Thyroid gland (tissue), 4 donors: Measurements from ENCODE around the gene FAM229A. TPM values are rescaled to one million over a fixed set of nuclear protein-coding genes. Genes with fewer than 3 reads are reported as not detected.

ENCODE experiments used
- DNase-seq, 2 donors: peaks; one replicate each; pipeline ENCODE4 v3.0.0-alpha.2; 2019
- H3K27ac ChIP-seq, 3 donors: fragments of 200-600 bp; sonication (generic); 1 replicate in 2 of 3; 2 replicates in 1 of 3; pipeline ENCODE4 v1.5.1; 2016 to 2019; ENCODE audit warnings: mild to moderate bottlenecking in 1 of 3, moderate library complexity in 1 of 3
- H3K27me3 ChIP-seq: fragments of 200-600 bp; sonication (generic); one replicate; pipeline ENCODE4 v1.5.1; 2019
- H3K36me3 ChIP-seq, 2 donors: fragments of 200-600 bp; sonication (generic); one replicate each; pipeline ENCODE4 v1.5.1; 2016 to 2019
- H3K4me1 ChIP-seq, 2 donors: fragments of 200-600 bp; sonication (generic); one replicate each; pipeline ENCODE4 v1.5.1; 2017 to 2019
- H3K4me3 ChIP-seq, 3 donors: fragments of 200-600 bp; sonication (generic); replicated peaks in 1 of 3; 1 replicate in 2 of 3; 2 replicates in 1 of 3; pipeline ENCODE4 v1.5.1; 2016; ENCODE audit warnings: mild to moderate bottlenecking in 1 of 3
- H3K9me3 ChIP-seq: fragments of 200-600 bp; sonication (generic); one replicate; pipeline ENCODE4 v1.5.1; 2017
- CTCF ChIP-seq, 6 experiments: fragments of 200-600 bp in 3 of 6; fragments of 450-650 bp in 3 of 6; sonication (generic) in 3 of 6; IDR thresholded peaks; one replicate each; pipeline ENCODE4 v1.5.1; 2016 to 2019; ENCODE audit warnings: antibody characterized with exemption in 6 of 6, mild to moderate bottlenecking in 2 of 6, inconsistent platforms in 1 of 6, moderate library complexity in 1 of 6
- POLR2A ChIP-seq, 2 donors: fragments of 450-650 bp; IDR thresholded peaks; one replicate each; pipeline ENCODE4 v1.6.1; 2017; ENCODE audit warnings: antibody characterized with exemption in 2 of 2, mild to moderate bottlenecking in 2 of 2, moderate library complexity in 1 of 2
- WGBS, 2 donors: methylation state at CpG; one replicate each; pipeline ENCODE4 v1.1.5; 2017; 5-methylcytosine and 5-hydroxymethylcytosine counted together
- intact Hi-C: fragments of 100-400 bp; cut with DNase I; formaldehyde crosslinking; loops from one replicate; pipeline ENCODE4 v1.15.1; 2023
- total RNA-seq, 4 donors: library from RNA; depleted of rRNA; stranded (reverse); fragments of >200 nt; gene quantifications; one replicate each; pipeline ENCODE4 v1.2.3, GENCODE V29; 2016

Gene FAM229A
- total RNA-seq, 4 donors from 2014 or later, result 5.1 to 20.0 (median 7.4) TPM

DNA sequence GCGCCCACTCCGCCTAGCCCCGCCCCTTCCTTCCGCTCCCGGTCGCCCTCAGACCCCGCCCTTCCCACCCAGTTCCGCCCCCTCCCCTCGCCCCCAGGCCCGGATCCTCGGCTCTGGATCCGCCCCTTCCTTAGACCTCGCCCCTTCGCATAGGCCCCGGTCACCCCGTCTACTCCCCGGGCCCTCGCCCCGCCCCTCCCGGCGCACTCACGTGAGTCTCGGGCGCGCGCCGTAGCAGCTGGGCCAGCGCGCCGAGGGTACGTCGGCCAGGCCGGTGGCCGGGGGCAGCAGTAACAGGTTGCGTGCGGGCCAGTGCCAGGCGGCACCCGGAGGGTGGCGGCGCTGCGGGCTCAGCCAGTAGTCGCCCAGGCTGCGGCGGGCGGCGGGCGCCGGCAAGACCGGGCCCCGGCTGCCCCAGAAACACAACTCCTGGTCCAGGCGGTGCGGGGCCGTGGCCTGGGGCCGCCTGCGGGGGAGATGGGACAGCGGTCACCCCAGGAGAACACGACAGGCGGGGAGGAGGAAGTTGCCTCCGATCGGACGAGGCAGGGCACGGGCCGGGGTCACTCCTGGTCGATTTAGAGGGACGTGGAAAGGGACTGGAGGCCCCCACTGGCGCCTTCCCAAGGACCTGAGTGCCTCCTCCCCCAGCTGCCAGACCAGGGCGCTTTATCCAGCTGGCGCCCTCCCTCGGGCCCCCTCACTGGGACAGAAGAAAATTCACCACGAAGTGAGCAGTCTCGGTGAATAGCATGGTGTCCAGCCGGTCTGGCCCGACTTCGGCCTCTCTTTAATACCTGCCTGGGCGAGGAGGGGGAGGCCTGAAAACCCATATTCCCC is 10.7 kb downstream of the FAM229A start:
- Histone ChIP-seq H3K4me1 (peaks cover 19 to 52% of the 10 kb centered on the region in 2 donors), H3K4me3 (peak overlapping the region; percentile 34 to 62 (median 41)), H3K9me3 (no peaks in the 10 kb centered on the region), H3K27me3 (no peaks in the 10 kb centered on the region), H3K36me3 (no peaks in the 10 kb centered on the region), H3K27ac (peak overlapping the region; percentile 86 to 94 (median 89))
- peak; percentile 96 to 97 for DNase-seq
- peak in 2 of 6 experiments; percentile 7 to 12 for TF ChIP-seq CTCF (IDR thresholded peaks at IDR 0.05)
- TF ChIP-seq POLR2A (IDR thresholded peaks at IDR 0.05), result peak; percentile 82 to 96
- intact Hi-C loops, result no loop called here
- 0 to 1% methylated on average over 8 to 20 of the region's 75 CpGs for whole genome bisulfite sequencing, 2 donors

DNA sequence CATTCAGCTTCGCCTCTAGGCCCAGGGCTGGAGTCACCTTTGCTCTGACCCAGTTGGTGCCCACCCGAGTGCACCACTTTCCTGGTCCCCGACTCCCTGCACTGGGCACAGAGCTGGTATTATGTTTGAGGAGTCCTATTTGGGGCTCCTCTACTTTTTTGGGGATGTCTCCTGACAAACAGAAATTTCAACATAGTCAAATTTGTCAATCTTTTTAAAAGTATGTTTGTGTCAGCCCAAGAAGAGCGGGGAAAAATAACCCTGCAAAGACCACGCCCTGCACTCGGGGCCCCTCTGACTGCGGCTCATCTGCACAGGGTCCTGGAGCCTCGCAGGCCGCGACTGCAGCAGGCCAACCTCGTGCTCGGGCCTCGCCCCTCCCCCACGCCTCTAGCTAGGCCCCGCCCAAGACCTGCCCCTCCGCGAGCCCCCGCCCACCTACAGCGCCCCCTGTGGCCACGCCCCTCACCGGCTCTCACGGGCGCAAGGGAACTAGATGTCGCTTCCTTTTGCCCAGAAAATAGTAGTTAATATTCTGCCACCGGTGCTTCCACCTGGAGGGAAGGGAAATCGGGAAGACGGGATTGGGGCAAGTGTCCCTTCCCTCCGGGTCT is 11.4 kb downstream of the FAM229A start:
- peaks cover 21 to 59% of the 10 kb centered on the region in 2 donors for H3K4me1 ChIP-seq

GRCh38 chr1:32349211-32349708 is 13.0 kb downstream of the FAM229A start:
- DNase-seq, result peak in 1 of 2 donors; percentile 37
- WGBS, 2 donors, result 71 to 87% methylated on average over 8 of the region's 8 CpGs
- Histone ChIP-seq H3K36me3 (no peaks in the 10 kb centered on the region), H3K4me3 (no peak overlapping the region), H3K27me3 (no peaks in the 10 kb centered on the region), H3K4me1 (peaks cover 29 to 70% of the 10 kb centered on the region in 2 donors), H3K9me3 (no peaks in the 10 kb centered on the region), H3K27ac (peak overlapping the region in 1 of 3 donors; percentile 42)
- TF ChIP-seq CTCF (IDR thresholded peaks at IDR 0.05) (no peak), POLR2A (IDR thresholded peaks at IDR 0.05) (no peak)
- intact Hi-C loops, result no loop called here

More for the DNA sequence above, 11.4 kb downstream of the FAM229A start:
- 32 to 52% methylated on average over 11 to 21 of the region's 28 CpGs for WGBS, 2 donors
- Histone ChIP-seq H3K36me3 (no peaks in the 10 kb centered on the region), H3K27me3 (no peaks in the 10 kb centered on the region), H3K9me3 (no peaks in the 10 kb centered on the region), H3K4me3 (peak overlapping the region in 2 of 3 donors; percentile 34 to 62), H3K27ac (peak overlapping the region; percentile 86 to 94 (median 89))
- TF ChIP-seq POLR2A (IDR thresholded peaks at IDR 0.05), result no peak
- peak; percentile 17 to 73 (median 52) for TF ChIP-seq CTCF (IDR thresholded peaks at IDR 0.05)
- DNase-seq, result no peak
- intact Hi-C loops, result no loop called here

- Histone ChIP-seq H3K27ac (peak overlapping the region in 1 of 3 donors; percentile 36), H3K4me3 (no peak overlapping the region), H3K27me3 (no peaks in the 10 kb centered on the region), H3K9me3 (no peaks in the 10 kb centered on the region), H3K36me3 (no peaks in the 10 kb centered on the region), H3K4me1 (peaks cover 15 to 58% of the 10 kb centered on the region in 2 donors)
- intact Hi-C loops, result no loop called here
- WGBS, 2 donors, result 80 to 83% methylated on average over 9 of the region's 9 CpGs
- DNase-seq, result no peak
- TF ChIP-seq CTCF (IDR thresholded peaks at IDR 0.05) (no peak), POLR2A (IDR thresholded peaks at IDR 0.05) (no peak)
These were observed 15.6 kb downstream of the FAM229A start for GRCh38 chr1:32346532-32347157.
